ENCODE results near the gene ARMH1. TPM values are rescaled to one million over a fixed set of nuclear protein-coding genes. Genes with fewer than 3 reads are reported as not detected.
A peak's percentile ranks its signal among the peaks of the same experiment; 100 is the strongest.

Gene ARMH1
- total and polyA plus RNA-seq, 11 donors = 0.33 to 9.9 (median 0.70) TPM; not detected in 3

- Histone ChIP-seq H3K4me3 (no peak overlapping the region), H3K27me3 (no peaks in the 10 kb centered on the region), H3K27ac (no peak overlapping the region), H3K4me1 (peaks cover 0 to 44% (median 21%) of the 10 kb centered on the region in 12 donors), H3K9me3 (no peaks in the 10 kb centered on the region), H3K36me3 (peaks cover 0 to 6% (median 0%) of the 10 kb centered on the region in 9 donors)
- 91 to 95% (median 93%) methylated on average over 10 of the region's 10 CpGs for WGBS, 4 donors
- intact Hi-C loops (cut with DNase I) = loop anchor here in 1 of 10 donors (1.0 to 10.0 kb wide), 2 partner anchors 17 to 64 kb away; partner anchors contain the start of genes KIF2C and RNU5D-1
- DNase-seq = no peak
- no peak for TF ChIP-seq CTCF (IDR thresholded peaks at IDR 0.05)
- TF ChIP-seq POLR2A (IDR thresholded peaks at IDR 0.05) = no peak
- no peak for ATAC-seq
These were observed 3.5 kb upstream of the ARMH1 start for GRCh38 chr1:44670751-44671640.

GRCh38 chr1:44672254-44672955 is 2.1 kb upstream of the ARMH1 start:
- peaks cover 0 to 58% (median 21%) of the 10 kb centered on the region in 12 donors for H3K4me1 ChIP-seq
- 68 to 71% (median 70%) methylated on average over 13 of the region's 13 CpGs for WGBS, 4 donors
- H3K27me3 ChIP-seq = no peaks in the 10 kb centered on the region
- intact Hi-C loops (cut with DNase I) = loop anchor here in 1 of 10 donors (10.0 kb wide), 1 partner anchor 62 kb away; the partner anchor contains the start of genes KIF2C and RNU5D-1
- DNase-seq (peak in 3 of 5 donors; percentile 35 to 56 (median 50)), ATAC-seq (no peak)
- H3K27ac ChIP-seq = peak overlapping the region in 11 of 12 donors; percentile 23 to 97 (median 92)
- peak overlapping the region in 1 of 12 donors; percentile 76 for H3K4me3 ChIP-seq
- peaks cover 0 to 6% (median 0%) of the 10 kb centered on the region in 9 donors for H3K36me3 ChIP-seq
- no peak for TF ChIP-seq CTCF (IDR thresholded peaks at IDR 0.05)
- peak in 1 of 2 donors; percentile 14 for TF ChIP-seq POLR2A (IDR thresholded peaks at IDR 0.05)
- no peaks in the 10 kb centered on the region for H3K9me3 ChIP-seq

GRCh38 chr1:44672961-44673674 is 1.4 kb upstream of the ARMH1 start:
- no peak for ATAC-seq
- Histone ChIP-seq H3K4me1 (peaks cover 0 to 66% (median 21%) of the 10 kb centered on the region in 12 donors), H3K4me3 (peak overlapping the region; percentile 30 to 85 (median 68)), H3K27ac (peak overlapping the region; percentile 81 to 98 (median 96)), H3K27me3 (no peaks in the 10 kb centered on the region), H3K9me3 (no peaks in the 10 kb centered on the region), H3K36me3 (peaks cover 0 to 6% (median 0%) of the 10 kb centered on the region in 9 donors)
- TF ChIP-seq CTCF (IDR thresholded peaks at IDR 0.05) (no peak), POLR2A (IDR thresholded peaks at IDR 0.05) (no peak)
- DNase-seq = no peak
- WGBS, 4 donors = 65 to 83% (median 77%) methylated on average over 14 of the region's 14 CpGs
- intact Hi-C loops (cut with DNase I) = loop anchor here in 1 of 10 donors (10.0 kb wide), 1 partner anchor 62 kb away; the partner anchor contains the start of genes KIF2C and RNU5D-1

Measured in heart left ventricle (tissue), 16 donors.